ES-I3 (cell line): ENCODE data around the gene HEYL.

ENCODE experiments used
- H3K36me3 ChIP-seq: 2 replicates; pipeline ENCODE4 v1.6.1; 2013; ENCODE audit warnings: mild to moderate bottlenecking, low read length, control low read depth, moderate library complexity; ENCODE audit not compliant: insufficient read depth
- H3K4me1 ChIP-seq: 2 replicates; pipeline ENCODE4 v1.6.1; 2013; ENCODE audit warnings: mild to moderate bottlenecking, control low read depth, low read length; ENCODE audit not compliant: insufficient read depth
- H3K9ac ChIP-seq: 2 replicates; pipeline ENCODE4 v1.6.1; 2013; ENCODE audit warnings: low read depth, mild to moderate bottlenecking, low read length, moderate library complexity
- H3K9me3 ChIP-seq: 2 replicates; pipeline ENCODE4 v1.6.1; 2013; ENCODE audit warnings: mild to moderate bottlenecking, low read length, moderate library complexity; ENCODE audit not compliant: control insufficient read depth, insufficient read depth

Gene HEYL

DNA sequence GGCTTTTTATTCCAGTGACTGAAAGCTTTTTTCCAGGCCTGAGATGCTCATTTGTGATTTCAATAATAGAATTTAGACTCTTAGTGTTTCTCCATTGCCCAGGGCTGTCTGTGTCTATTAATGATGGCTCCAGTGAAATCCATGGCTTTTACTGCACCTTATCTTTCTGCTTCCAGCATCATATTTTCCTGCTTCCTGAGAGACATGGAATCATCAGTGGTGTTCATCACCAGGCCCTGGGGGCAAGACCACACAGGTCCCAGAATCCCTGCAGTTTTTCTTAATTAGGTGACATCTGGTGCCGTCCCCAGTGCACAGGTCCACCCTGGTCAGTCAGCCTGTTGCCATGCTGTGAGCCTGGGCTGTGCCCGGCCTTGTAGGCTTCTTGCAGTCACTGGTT, 16.9 kb upstream of the HEYL start:
- Histone ChIP-seq H3K9ac (no peak overlapping the region), H3K36me3 (no peaks in the 10 kb centered on the region), H3K9me3 (no peaks in the 10 kb centered on the region), H3K4me1 (peaks cover 8% of the 10 kb centered on the region; the same call in 1 of the 2 replicates)

DNA sequence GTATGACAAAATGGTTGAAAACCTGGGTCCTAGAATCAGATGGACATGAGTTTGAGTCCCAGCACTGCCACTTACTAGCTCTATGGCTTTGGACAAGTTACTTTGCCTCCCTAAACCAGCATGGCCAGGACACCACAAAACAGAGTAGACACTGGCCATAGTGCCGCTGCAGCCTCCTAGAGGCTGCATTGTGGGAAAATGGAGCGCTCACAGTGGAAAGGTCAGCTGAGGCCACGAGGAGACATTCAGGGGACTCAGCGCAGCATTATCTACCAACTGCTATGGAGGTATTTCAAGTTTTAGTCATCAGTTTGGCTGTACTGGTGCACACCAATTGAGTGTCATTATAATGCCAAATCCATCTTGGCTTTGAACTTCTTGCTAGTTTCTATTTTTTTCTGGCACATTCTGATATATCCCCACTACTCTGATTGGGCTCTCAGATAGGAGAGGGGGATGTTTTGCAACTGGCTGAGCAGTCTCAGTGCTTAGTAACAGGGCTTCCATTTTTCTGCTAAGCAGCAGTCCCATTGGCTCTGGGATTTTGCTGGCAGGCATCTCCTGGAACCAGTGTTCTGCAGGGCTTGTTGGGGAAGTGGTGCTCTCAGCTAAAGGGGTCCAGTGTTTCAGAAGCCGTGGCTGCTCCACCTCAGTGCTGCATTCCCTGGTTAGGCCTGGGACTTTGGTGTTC, 16.3 kb upstream of the HEYL start:
- Histone ChIP-seq H3K36me3 (no peaks in the 10 kb centered on the region), H3K4me1 (peaks cover 8% of the 10 kb centered on the region; the same call in 1 of the 2 replicates), H3K9ac (no peak overlapping the region), H3K9me3 (no peaks in the 10 kb centered on the region)

DNA sequence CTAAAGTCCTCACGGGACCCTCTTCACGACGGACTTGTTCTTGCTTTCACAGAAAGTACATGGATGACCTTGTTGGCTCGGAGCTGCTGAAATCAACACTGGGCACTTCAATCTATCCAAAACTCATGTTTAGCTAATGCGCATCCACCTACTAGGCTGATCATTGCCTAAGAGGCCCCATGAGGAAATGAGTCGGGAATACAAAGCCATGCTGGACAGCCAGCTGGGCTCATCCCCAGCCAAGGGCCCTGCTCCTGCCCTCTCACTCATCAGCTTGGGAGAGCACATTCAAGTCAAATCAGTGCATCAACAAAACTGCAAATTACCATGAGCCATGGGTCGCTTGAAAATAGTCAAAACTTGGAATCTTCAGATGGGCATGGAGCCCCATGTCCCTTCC, 14.8 kb upstream of the HEYL start:
- no peak overlapping the region for H3K9ac ChIP-seq
- peaks cover 8% of the 10 kb centered on the region; the same call in 1 of the 2 replicates for H3K4me1 ChIP-seq
- H3K36me3 ChIP-seq: no peaks in the 10 kb centered on the region
- no peaks in the 10 kb centered on the region for H3K9me3 ChIP-seq

DNA sequence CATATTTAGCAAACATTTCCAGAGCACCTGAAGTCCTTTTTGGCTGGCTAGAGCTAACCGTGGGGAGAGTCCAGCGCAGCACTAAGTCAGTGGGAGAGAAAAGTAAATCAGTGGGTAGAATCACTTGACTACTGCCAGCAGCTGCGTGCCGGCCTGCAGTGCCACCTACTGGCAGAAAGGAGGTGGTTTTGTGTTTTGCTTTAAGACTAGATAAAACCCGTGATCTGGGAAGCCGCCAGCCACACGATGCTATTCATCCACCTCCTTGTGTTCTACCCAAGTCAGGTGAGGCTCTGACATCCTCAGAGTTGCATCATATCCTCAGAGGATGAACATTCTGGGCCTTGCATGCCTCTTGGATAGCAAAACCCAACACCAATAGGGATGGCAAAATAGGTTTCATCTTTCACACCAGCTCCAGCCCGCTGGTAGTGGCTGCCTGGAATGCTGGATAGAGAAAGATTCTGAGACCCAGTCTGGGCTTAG, 14.1 kb upstream of the HEYL start:
- Histone ChIP-seq H3K9me3 (no peaks in the 10 kb centered on the region), H3K9ac (no peak overlapping the region), H3K4me1 (peaks cover 8% of the 10 kb centered on the region; the same call in 1 of the 2 replicates), H3K36me3 (no peaks in the 10 kb centered on the region)

DNA sequence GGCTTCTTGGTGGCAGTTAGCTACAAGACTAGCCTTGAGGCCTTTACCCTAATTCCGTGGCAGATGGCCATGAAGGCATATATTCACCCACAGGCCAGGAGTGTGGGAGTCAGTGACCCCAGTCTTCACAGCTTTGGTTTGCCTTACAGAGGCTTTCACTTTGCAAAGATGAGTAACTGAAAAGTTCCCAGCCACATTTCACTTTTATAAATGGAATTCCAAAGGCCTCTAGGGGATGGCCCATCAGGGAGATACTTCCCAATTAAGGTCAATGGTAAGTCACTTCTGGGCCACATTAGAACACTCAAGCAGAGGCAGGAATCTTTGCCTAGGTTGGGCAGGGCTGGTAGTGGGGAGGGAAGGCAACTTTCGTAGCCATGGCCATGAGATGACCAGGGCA, 13.1 kb upstream of the HEYL start:
- Histone ChIP-seq H3K9me3 (no peaks in the 10 kb centered on the region), H3K4me1 (peaks cover 8% of the 10 kb centered on the region; the same call in 1 of the 2 replicates), H3K36me3 (no peaks in the 10 kb centered on the region), H3K9ac (no peak overlapping the region)

DNA sequence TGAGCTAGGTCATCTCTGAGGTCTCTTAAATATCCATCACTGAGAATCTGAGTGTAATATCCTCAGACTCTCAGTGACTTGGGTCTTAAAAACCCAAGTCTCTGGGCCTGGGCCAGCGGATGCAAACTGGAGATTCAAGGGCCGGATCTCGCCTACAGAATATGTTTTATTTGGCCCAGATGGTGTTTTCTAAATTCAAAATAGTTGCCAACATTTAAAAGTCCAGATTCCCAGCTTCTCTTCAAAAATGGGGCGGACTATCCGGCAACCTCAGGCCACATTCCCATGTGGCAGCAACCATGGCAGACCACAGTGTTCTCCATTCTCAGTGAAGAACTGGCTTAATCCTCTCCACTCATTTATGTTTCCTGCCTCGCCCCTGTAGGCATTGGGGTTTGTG, 12.7 kb upstream of the HEYL start:
- Histone ChIP-seq H3K9ac (no peak overlapping the region), H3K9me3 (no peaks in the 10 kb centered on the region), H3K4me1 (peaks cover 8% of the 10 kb centered on the region; the same call in 1 of the 2 replicates), H3K36me3 (no peaks in the 10 kb centered on the region)

DNA sequence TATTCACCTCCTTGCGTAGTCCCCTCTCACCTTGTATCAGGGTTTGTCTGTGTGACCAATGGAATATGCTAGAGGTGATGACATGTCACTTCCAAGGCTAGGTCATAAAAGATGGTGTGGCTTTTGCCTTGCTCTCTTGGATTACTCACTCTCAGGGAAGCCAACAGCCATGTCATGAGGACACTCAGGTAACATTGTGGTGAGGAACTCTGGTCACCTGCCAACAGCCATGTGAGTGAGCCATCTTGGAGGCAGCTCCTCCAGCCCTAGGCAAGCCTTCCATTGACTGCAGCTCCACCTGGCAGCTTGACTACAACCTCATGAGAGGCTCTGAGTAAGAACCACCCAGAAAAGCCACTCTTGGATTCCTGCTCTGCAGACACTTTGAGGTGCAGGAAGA, 11.0 kb upstream of the HEYL start:
- no peaks in the 10 kb centered on the region for H3K36me3 ChIP-seq

DNA sequence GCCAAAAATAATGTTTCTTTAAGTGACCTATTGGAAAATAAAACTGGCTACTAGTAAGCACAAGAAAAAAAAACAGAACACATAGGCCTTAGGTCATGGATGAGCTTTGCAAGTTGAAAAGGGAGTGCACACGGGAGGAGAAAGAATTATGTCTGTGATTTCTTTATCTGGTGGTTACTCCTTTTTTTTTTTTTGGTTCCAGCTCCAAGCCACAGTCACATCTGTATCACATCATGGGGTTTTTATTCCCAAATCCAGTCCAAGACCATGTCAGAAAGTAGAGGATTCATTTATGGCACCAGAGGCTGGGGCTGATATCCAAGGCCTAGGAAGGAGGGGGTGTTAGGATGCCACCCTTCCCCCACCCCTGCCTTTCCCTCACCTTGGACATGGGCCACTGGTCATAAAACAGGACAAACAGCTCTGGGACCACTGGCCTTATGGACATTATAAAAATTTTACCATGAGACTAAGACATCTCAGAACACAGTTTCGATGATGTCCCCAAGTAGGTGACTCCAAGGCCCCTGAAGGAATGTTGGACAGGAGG, 10.3 kb upstream of the HEYL start:
- Histone ChIP-seq H3K4me1 (peaks cover 11% of the 10 kb centered on the region), H3K36me3 (no peaks in the 10 kb centered on the region), H3K9ac (no peak overlapping the region), H3K9me3 (no peaks in the 10 kb centered on the region)

More for the DNA sequence above, 11.0 kb upstream of the HEYL start:
- peaks cover 11% of the 10 kb centered on the region for H3K4me1 ChIP-seq
- H3K9ac ChIP-seq: no peak overlapping the region
- H3K9me3 ChIP-seq: no peaks in the 10 kb centered on the region

DNA sequence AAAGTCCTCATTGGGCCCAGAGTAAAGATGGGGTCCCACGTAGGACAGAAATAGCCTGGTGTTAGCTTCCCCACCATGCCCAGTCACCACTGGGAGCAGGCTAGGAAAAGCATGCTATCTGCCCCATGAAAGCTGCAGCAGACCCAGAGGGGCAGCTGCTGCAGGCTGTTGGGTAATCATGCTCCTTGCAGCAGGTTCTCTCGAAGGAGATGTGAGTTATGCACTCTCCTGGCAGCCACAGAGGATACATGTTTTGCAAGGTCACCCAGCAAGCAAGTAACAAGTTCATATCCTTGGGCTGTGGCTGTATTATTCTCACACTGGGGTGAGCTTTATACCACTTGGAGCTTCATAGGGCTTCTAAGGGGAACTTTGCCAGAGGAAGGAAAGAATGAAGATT, 9.1 kb upstream of the HEYL start:
- H3K9ac ChIP-seq: no peak overlapping the region
- peaks cover 5% of the 10 kb centered on the region; the same call in 1 of the 2 replicates for H3K4me1 ChIP-seq
- H3K36me3 ChIP-seq: no peaks in the 10 kb centered on the region
- 0 out of 2 replicates have a peak, but pooled peaks cover 2% of the 10 kb centered on the region for H3K9me3 ChIP-seq

DNA sequence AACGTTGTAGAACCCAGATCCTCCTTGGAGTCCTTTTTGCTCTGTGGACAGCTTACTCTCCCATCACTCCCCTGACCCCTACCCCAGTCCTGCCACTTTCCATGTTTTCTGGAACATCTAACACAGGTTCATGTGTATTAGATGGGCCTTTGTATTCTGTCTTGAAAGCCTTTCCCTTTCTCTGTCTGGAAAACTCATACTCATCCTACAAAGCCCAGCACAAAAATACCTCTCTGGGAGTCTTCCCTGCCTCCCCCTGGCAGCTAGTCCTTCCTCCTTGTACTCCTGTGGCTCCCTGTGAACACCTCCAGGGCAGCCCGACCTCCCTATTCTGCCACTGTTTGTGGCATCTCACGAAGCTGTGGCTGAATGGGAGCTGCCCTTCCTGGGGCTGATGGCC, 7.8 kb upstream of the HEYL start:
- H3K36me3 ChIP-seq: no peaks in the 10 kb centered on the region
- H3K9me3 ChIP-seq: 0 out of 2 replicates have a peak, but pooled peaks cover 2% of the 10 kb centered on the region
- H3K4me1 ChIP-seq: peaks cover 3% of the 10 kb centered on the region; the same call in 1 of the 2 replicates
- no peak overlapping the region for H3K9ac ChIP-seq

DNA sequence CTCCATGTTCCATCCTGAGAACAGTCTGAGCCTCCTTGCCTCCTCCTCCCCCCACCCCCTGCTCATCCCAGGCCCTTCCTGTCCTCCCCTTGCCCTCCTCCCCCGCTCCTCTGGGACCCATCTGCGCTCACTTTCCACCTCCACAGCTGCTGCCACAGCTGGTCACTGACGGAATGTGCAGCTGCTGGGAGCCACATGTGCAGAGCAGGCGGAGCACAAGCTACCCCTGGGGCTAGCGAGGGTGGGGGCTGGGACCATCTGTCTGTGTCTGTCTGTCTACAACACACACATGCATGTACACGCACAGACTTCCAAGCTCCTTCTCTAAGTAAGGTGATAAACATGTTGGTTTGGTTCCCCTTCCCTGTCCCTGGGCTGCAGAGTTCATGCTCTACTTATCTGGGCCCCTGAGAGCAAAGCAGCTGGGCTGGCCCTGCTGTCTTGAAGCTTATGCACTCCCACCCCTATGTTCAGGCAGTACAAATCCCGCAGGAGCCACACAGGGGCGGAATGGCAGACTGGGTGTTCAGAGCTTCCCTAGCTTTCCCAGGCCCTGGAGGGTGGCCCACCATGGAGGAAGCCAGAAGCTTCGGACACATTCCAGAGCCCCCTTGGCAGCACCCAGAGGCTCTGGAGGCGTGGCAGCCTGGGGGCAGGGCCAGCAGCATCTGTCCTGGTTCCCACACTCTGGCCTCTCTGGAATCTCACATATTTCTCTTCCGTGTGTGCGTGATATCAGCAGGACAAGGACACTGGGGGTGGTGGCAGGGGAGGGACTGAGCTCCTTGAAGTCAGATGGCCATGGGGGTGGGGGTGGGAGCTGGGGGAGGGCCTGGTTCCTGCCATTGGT, 7.0 kb upstream of the HEYL start:
- H3K4me1 ChIP-seq: peaks cover 3% of the 10 kb centered on the region; the same call in 1 of the 2 replicates
- H3K36me3 ChIP-seq: no peaks in the 10 kb centered on the region
- 0 out of 2 replicates have a peak, but pooled peaks cover 2% of the 10 kb centered on the region for H3K9me3 ChIP-seq
- no peak overlapping the region for H3K9ac ChIP-seq

DNA sequence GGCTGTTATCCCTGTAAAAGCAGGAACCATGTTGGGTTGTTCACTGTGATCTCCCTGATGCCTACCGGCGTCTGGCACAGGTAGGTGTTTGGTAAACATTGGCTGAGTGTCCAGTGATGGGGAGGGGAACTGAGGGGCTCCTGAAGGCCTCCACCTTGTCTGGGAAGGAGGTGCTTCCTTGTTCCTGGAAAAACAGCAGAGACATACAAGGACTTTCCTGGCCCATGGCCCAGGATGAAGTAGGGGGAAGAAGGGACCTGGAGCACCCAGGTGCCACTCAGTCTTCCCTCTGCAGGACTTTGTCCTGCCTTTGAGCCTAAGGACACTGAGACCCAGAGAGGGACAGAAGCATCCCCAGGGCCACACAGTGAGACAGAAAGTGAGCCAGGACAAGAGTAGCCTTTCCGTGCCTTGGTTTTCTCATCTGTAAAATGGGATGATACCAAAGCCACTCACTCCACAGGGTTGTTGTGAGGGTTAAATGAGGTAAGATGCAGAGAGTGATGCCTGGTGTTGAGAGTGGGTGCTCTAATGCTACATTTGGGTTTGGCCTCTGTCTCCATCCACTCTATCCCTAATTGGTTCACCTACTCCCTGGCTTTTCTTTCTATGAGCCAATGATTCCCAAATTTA, 6.1 kb upstream of the HEYL start:
- peaks cover 3% of the 10 kb centered on the region; the same call in 1 of the 2 replicates for H3K4me1 ChIP-seq
- no peak overlapping the region for H3K9ac ChIP-seq
- 0 out of 2 replicates have a peak, but pooled peaks cover 2% of the 10 kb centered on the region for H3K9me3 ChIP-seq
- no peaks in the 10 kb centered on the region for H3K36me3 ChIP-seq

DNA sequence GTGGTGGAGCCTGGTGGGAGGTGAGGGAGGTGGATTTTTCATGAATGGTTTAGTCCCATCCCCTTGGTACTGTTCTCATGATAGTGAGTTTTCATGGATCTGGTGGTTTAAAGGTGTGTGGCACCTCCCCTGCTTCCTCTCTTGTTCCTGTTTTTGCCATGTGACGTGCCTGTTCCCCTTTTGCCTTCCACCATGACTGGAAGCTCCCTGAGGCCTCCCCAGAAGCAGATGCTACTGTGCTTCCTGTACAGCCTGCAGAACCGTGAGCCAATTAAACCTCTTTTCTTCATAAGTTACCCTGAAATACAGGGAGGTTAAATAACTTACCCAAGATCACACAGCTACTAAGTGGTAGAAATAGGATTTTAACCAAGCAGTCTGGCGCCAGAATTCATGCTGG, 4.3 kb upstream of the HEYL start:
- H3K36me3 ChIP-seq: no peaks in the 10 kb centered on the region
- H3K4me1 ChIP-seq: peaks cover 3% of the 10 kb centered on the region; the same call in 1 of the 2 replicates
- 0 out of 2 replicates have a peak, but pooled peaks cover 2% of the 10 kb centered on the region for H3K9me3 ChIP-seq
- no peak overlapping the region for H3K9ac ChIP-seq

DNA sequence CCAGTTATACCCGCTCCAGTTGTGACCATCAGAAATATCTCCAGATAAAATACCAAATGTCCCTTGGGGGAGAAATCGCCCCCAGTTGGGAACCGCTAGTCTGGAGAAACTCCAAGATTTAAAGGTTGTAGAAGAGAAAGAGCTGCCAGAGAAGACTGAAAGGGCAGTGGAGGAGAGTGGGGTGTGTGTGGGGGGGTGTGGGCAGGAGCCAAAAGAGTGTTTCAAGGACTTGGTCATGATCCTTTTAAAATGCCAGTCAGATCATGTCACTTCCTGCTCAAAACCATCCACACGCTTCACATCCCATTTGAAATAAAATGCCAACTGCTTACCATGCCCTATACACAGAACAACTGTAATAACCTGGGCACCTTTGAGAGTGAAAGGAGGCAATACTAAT, 3.4 kb upstream of the HEYL start:
- Histone ChIP-seq H3K9me3 (0 out of 2 replicates have a peak, but pooled peaks cover 2% of the 10 kb centered on the region), H3K36me3 (no peaks in the 10 kb centered on the region), H3K4me1 (peaks cover 3% of the 10 kb centered on the region; the same call in 1 of the 2 replicates), H3K9ac (no peak overlapping the region)
